BLaER1 treated with 17β-estradiol and CSF1 and Interleukin-3, amounts not matched to agents 10 nM and 100 nM (cell line): Measurements from ENCODE around the gene TLNRD1.
A peak's percentile ranks its signal among the peaks of the same experiment; 100 is the strongest.

Source experiments
- H3K27ac ChIP-seq, 11 experiments: shearing (Covaris generic); formaldehyde crosslinking; 2 replicates each; pipeline ENCODE4 v1.8.1; 2022
- H3K27me3 ChIP-seq, 11 experiments: shearing (Covaris generic); formaldehyde crosslinking; 2 replicates each; pipeline ENCODE4 v1.8.1; 2022
- H3K36me3 ChIP-seq, 11 experiments: shearing (Covaris generic); formaldehyde crosslinking; 2 replicates each; pipeline ENCODE4 v1.8.1; 2022
- H3K4me1 ChIP-seq, 10 experiments: shearing (Covaris generic); formaldehyde crosslinking; 2 replicates each; pipeline ENCODE4 v1.8.1; 2022
- H3K4me2 ChIP-seq, 11 experiments: shearing (Covaris generic); formaldehyde crosslinking; 2 replicates each; pipeline ENCODE4 v1.8.1; 2022
- H3K4me3 ChIP-seq, 10 experiments: shearing (Covaris generic); formaldehyde crosslinking; 2 replicates each; pipeline ENCODE4 v1.8.1; 2022
- H3K9ac ChIP-seq, 11 experiments: shearing (Covaris generic); formaldehyde crosslinking; 2 replicates each; pipeline ENCODE4 v1.8.1; 2022
- H3K9me3 ChIP-seq, 11 experiments: shearing (Covaris generic); formaldehyde crosslinking; replicated peaks in 1 of 11; 2 replicates each; pipeline ENCODE4 v1.8.1; 2022
- H4K20me1 ChIP-seq, 11 experiments: shearing (Covaris generic); formaldehyde crosslinking; 2 replicates each; pipeline ENCODE4 v1.8.1; 2022
- Cebpa-rat ChIP-seq, 11 experiments: shearing (Covaris generic); IDR thresholded peaks; 2 replicates each; pipeline ENCODE4 v1.8.1; 2022

Gene TLNRD1

DNA sequence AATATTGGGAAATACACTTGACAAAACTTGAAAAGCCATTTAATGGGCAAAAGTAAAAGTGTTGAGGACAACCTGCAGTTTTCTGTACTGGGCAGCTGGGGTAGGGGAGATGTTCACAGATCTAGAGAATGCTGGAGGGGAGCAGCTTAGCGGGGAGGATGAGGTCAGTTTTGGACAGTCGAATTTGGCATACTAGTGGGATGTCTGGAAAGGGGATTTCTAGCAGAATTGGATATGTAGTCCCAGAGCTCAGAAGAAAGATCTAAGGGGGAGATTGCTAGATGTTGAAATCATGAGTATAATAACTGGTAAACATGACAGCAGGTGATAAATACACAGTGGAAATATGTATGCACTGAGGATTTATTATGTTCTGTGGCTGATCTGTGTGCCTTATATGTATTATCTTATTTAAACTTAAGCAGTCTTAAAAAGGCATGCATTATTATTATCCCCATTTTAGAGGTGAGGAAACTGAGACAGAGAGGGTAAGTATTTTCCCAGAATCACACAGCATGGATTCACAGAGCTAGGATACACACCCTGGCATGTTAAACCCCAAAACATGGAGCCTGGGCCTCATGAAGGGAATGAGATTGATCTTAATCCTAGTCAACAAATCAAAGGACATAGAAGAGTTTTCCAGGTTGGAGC lies 42.7 kb downstream of the TLNRD1 start:
- Histone ChIP-seq H3K36me3 (no peaks in the 10 kb centered on the region), H3K4me1 (peaks cover 9 to 36% (median 14%) of the 10 kb centered on the region in 10 experiments), H3K9me3 (peaks cover 0 to 14% (median 9%) of the 10 kb centered on the region in 11 experiments; a peak in 12 of 22 replicates), H3K9ac (no peak overlapping the region), H3K27ac (no peak overlapping the region), H4K20me1 (no peaks in the 10 kb centered on the region), H3K4me3 (no peak overlapping the region), H3K4me2 (no peak overlapping the region), H3K27me3 (no peaks in the 10 kb centered on the region)
- no peak for TF ChIP-seq Cebpa-rat (IDR thresholded peaks at IDR 0.05)

DNA sequence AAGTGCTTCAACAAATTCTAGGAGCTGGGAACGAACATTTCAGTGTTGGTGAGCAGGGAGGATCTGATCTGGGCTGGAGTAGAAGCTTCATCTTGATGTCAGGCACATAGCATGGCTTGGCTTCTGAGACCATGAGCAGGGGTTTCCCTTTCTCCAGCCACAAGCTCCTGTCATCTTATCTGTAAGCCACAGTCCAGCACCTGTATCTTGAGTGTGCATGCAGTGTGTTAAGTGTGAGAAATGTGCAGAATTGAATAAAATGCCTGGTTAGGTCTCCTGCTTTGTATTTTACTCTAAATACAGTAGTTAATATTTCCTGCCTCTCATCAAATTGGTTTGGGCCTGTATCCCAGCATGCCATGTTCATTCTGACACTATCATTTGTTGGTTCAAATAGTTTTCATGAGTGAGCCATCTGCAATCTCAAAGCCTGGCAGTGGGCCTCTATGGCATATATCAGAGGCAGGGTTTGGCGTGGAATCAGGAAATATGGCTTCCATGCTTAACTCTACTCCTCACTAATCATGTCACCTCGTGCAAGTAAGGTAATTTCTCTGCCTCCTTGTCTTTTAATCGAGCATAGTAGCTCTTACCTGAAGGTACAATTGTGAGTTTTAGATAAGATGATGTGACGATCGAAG lies 43.3 kb downstream of the TLNRD1 start:
- no peaks in the 10 kb centered on the region for H4K20me1 ChIP-seq
- no peaks in the 10 kb centered on the region for H3K27me3 ChIP-seq
- no peak overlapping the region for H3K27ac ChIP-seq
- H3K36me3 ChIP-seq = no peaks in the 10 kb centered on the region
- no peak overlapping the region for H3K9ac ChIP-seq
- peaks cover 6 to 36% (median 8%) of the 10 kb centered on the region in 10 experiments for H3K4me1 ChIP-seq
- H3K9me3 ChIP-seq = peaks cover 0 to 14% (median 9%) of the 10 kb centered on the region in 11 experiments; a peak in 12 of 22 replicates
- no peak for TF ChIP-seq Cebpa-rat (IDR thresholded peaks at IDR 0.05)
- no peak overlapping the region for H3K4me2 ChIP-seq
- H3K4me3 ChIP-seq = no peak overlapping the region

DNA sequence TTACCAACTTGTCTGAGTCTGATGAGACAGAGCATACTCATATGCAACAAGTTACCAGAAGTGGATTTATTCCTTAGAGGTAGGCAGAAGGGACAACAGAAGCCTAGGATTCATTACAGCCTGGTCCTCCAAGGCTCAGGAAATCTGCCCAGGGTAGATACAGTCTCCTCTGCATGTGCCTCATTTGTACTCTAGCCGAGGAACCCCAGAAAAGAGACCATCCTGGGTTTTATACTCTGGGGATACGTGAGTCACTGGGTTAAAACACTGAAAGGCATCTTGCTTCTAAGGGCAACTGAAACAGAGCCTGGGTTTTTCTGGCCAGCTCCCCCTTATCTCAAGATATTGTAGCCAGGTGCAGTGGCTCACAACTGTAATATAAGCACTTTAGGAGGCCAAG lies 45.6 kb downstream of the TLNRD1 start:
- H3K9me3 ChIP-seq = peaks cover 0 to 14% (median 9%) of the 10 kb centered on the region in 11 experiments; a peak in 12 of 22 replicates
- no peaks in the 10 kb centered on the region for H3K27me3 ChIP-seq
- no peaks in the 10 kb centered on the region for H4K20me1 ChIP-seq
- no peak overlapping the region for H3K27ac ChIP-seq
- H3K36me3 ChIP-seq = no peaks in the 10 kb centered on the region
- H3K4me2 ChIP-seq = no peak overlapping the region
- H3K4me3 ChIP-seq = no peak overlapping the region
- peaks cover 0 to 22% (median 0%) of the 10 kb centered on the region in 10 experiments; a peak in 5 of 20 replicates for H3K4me1 ChIP-seq
- TF ChIP-seq Cebpa-rat (IDR thresholded peaks at IDR 0.05) = no peak
- no peak overlapping the region for H3K9ac ChIP-seq

DNA sequence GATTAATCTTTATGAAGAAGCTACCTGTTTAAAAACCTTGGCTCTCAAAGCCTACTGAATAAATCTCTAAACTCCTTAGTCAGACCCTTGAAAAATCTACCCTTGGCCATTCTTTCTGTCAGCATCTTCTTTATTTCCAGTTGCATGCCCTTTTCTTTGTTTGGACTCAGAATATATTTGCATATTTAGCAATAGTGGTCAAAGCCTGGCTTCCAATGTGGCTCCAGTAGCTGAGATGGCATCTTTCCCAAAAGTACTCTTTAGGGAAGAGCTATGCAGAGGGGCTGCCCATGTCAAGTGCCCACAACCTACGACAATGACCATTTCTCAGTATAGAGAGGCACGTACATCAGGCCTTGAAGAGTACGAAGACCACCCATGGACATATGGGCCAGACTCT lies 47.2 kb downstream of the TLNRD1 start:
- peaks cover 0 to 38% (median 11%) of the 10 kb centered on the region in 10 experiments; a peak in 14 of 20 replicates for H3K4me1 ChIP-seq
- H3K36me3 ChIP-seq = no peaks in the 10 kb centered on the region
- no peak overlapping the region for H3K27ac ChIP-seq
- peaks cover 0 to 14% (median 9%) of the 10 kb centered on the region in 11 experiments; a peak in 12 of 22 replicates for H3K9me3 ChIP-seq
- no peak for TF ChIP-seq Cebpa-rat (IDR thresholded peaks at IDR 0.05)
- H3K27me3 ChIP-seq = no peaks in the 10 kb centered on the region
- peak overlapping the region in 2 of 11 experiments; percentile 48 to 78; a peak in 4 of 22 replicates for H3K4me2 ChIP-seq
- H3K4me3 ChIP-seq = no peak overlapping the region
- no peaks in the 10 kb centered on the region for H4K20me1 ChIP-seq
- H3K9ac ChIP-seq = no peak overlapping the region

GRCh38 chr15:81049835-81050234 lies 49.1 kb downstream of the TLNRD1 start:
- Histone ChIP-seq H3K4me1 (peaks cover 0 to 42% (median 11%) of the 10 kb centered on the region in 10 experiments; a peak in 14 of 20 replicates), H3K4me2 (no peak overlapping the region), H4K20me1 (no peaks in the 10 kb centered on the region), H3K36me3 (no peaks in the 10 kb centered on the region), H3K9me3 (peaks cover 0 to 14% (median 9%) of the 10 kb centered on the region in 11 experiments; a peak in 12 of 22 replicates), H3K4me3 (no peak overlapping the region), H3K27ac (no peak overlapping the region), H3K27me3 (no peaks in the 10 kb centered on the region), H3K9ac (no peak overlapping the region)
- no peak for TF ChIP-seq Cebpa-rat (IDR thresholded peaks at IDR 0.05)

DNA sequence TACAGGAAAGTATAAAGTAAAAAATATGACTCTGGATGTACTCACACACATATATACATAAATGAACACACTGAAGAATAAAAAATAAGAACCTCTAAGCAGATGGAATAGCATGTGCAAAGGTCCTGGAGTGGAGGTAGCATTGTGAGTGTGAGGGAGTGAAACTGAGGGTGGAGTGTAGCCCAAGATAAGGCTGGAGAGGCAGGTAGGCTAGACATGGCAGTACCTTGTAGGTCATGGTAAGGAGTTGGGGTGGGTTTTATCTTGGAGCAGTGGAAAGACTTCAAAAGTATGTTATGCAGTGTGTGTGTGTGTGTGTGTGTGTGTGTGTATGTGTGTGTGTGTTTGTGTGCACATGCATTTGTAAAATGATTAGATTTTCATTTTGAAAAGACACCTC lies 49.5 kb downstream of the TLNRD1 start:
- Histone ChIP-seq H3K27me3 (no peaks in the 10 kb centered on the region), H3K36me3 (no peaks in the 10 kb centered on the region), H3K27ac (no peak overlapping the region), H3K4me3 (no peak overlapping the region), H3K4me2 (no peak overlapping the region), H3K9ac (no peak overlapping the region), H3K9me3 (peaks cover 0 to 14% (median 9%) of the 10 kb centered on the region in 11 experiments; a peak in 12 of 22 replicates), H4K20me1 (no peaks in the 10 kb centered on the region), H3K4me1 (peaks cover 0 to 42% (median 11%) of the 10 kb centered on the region in 10 experiments; a peak in 14 of 20 replicates)
- no peak for TF ChIP-seq Cebpa-rat (IDR thresholded peaks at IDR 0.05)

DNA sequence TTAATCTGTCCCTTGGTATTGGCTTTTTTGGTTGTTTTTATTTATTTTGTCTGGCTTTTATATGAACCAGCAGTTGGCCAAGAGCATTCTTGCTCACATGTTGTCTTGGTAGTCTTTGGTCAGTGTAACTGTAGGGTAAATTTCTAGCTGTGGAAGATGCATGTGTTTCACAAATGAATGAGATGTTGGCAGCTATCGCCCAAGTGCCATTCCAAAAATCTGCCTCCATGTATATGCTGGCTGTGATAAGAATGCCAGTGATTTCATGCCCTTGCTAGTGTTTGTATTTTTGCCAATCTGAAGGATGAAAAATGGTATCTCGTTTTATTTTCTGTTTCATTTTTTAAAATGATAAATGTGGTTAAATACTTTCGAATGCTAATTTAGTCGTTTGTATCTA lies 50.1 kb downstream of the TLNRD1 start:
- Histone ChIP-seq H3K9ac (no peak overlapping the region), H4K20me1 (no peaks in the 10 kb centered on the region), H3K27me3 (no peaks in the 10 kb centered on the region), H3K27ac (no peak overlapping the region), H3K4me3 (no peak overlapping the region), H3K36me3 (no peaks in the 10 kb centered on the region), H3K9me3 (peaks cover 0 to 11% (median 9%) of the 10 kb centered on the region in 11 experiments; a peak in 12 of 22 replicates), H3K4me2 (no peak overlapping the region), H3K4me1 (peaks cover 0 to 43% (median 11%) of the 10 kb centered on the region in 10 experiments; a peak in 14 of 20 replicates)
- no peak for TF ChIP-seq Cebpa-rat (IDR thresholded peaks at IDR 0.05)

- Histone ChIP-seq H3K4me1 (peaks cover 0 to 54% (median 11%) of the 10 kb centered on the region in 10 experiments; a peak in 14 of 20 replicates), H3K9me3 (no peaks in the 10 kb centered on the region), H3K27ac (peak overlapping the region in 2 of 11 experiments; percentile 26 to 40; a peak in 2 of 22 replicates), H3K9ac (0 out of 22 replicates have a peak overlapping the region, but pooled peaks of 1 of the 11 experiments have one; percentile 24), H4K20me1 (no peaks in the 10 kb centered on the region), H3K27me3 (no peaks in the 10 kb centered on the region), H3K4me2 (peak overlapping the region in 7 of 11 experiments; percentile 0 to 75 (median 60); a peak in 11 of 22 replicates), H3K36me3 (no peaks in the 10 kb centered on the region), H3K4me3 (no peak overlapping the region)
- TF ChIP-seq Cebpa-rat (IDR thresholded peaks at IDR 0.05) = no peak
Observed at GRCh38 chr15:81052046-81052445, 51.3 kb downstream of the TLNRD1 start.

- H3K27ac ChIP-seq = no peak overlapping the region
Observed at GRCh38 chr15:81053621-81054020, 52.9 kb downstream of the TLNRD1 start.

More at GRCh38 chr15:81053621-81054020, 52.9 kb downstream of the TLNRD1 start:
- H3K9ac ChIP-seq = no peak overlapping the region
- H3K4me1 ChIP-seq = peaks cover 0 to 42% (median 11%) of the 10 kb centered on the region in 10 experiments; a peak in 14 of 20 replicates
- H3K9me3 ChIP-seq = peaks cover 0 to 10% (median 4%) of the 10 kb centered on the region in 11 experiments; a peak in 3 of 22 replicates
- H3K4me2 ChIP-seq = no peak overlapping the region
- no peaks in the 10 kb centered on the region for H3K27me3 ChIP-seq
- no peaks in the 10 kb centered on the region for H3K36me3 ChIP-seq
- no peaks in the 10 kb centered on the region for H4K20me1 ChIP-seq
- TF ChIP-seq Cebpa-rat (IDR thresholded peaks at IDR 0.05) = no peak
- H3K4me3 ChIP-seq = no peak overlapping the region
